GM23338 (cell line): ENCODE measurements around the gene KRT24. TPM values are rescaled to one million over a fixed set of nuclear protein-coding genes. Genes with fewer than 3 reads are reported as not detected.

Experiments
- ATAC-seq: fragments of 200-7000 bp; cut with Tn5 transposase; 3 replicates; pipeline ENCODE4 v1.9.1; 2020
- DNase-seq: peaks from one replicate; pipeline ENCODE4 v3.0.0-alpha.2; 2015; ENCODE audit warnings: low spot score
- H2AFZ ChIP-seq: fragments of 200-600 bp; sonication (generic); 2 replicates; pipeline ENCODE4 v1.8.0; 2016; ENCODE audit warnings: antibody characterized with exemption, mild to moderate bottlenecking, moderate library complexity
- H3F3A ChIP-seq: fragments of 200-600 bp; sonication (generic); replicated peaks from 2 replicates; pipeline ENCODE4 v1.8.0; 2017; ENCODE audit warnings: antibody characterized with exemption, mixed run types, low read depth
- H3K27ac ChIP-seq: fragments of 200-600 bp; sonication (generic); 2 replicates; pipeline ENCODE4 v1.6.1; 2016; ENCODE audit warnings: low read depth
- H3K27me3 ChIP-seq: fragments of 200-600 bp; sonication (generic); 2 replicates; pipeline ENCODE4 v1.8.0; 2016; ENCODE audit warnings: mild to moderate bottlenecking, mixed run types, moderate library complexity; ENCODE audit not compliant: insufficient read depth
- H3K36me3 ChIP-seq: fragments of 200-600 bp; sonication (generic); 2 replicates; pipeline ENCODE4 v1.8.0; 2016; ENCODE audit warnings: mild to moderate bottlenecking; ENCODE audit not compliant: insufficient read depth
- H3K4me1 ChIP-seq: fragments of 200-600 bp; sonication (generic); 2 replicates; pipeline ENCODE4 v1.8.0; 2016; ENCODE audit warnings: mild to moderate bottlenecking, moderate library complexity; ENCODE audit not compliant: insufficient read depth
- H3K4me2 ChIP-seq: fragments of 200-600 bp; sonication (generic); 2 replicates; pipeline ENCODE4 v1.7.1; 2017; ENCODE audit warnings: mixed run types
- H3K4me3 ChIP-seq: fragments of 200-600 bp; sonication (generic); 2 replicates; pipeline ENCODE4 v1.6.1; 2016; ENCODE audit warnings: mixed run types
- H3K79me2 ChIP-seq: fragments of 200-600 bp; sonication (generic); replicated peaks from 2 replicates; pipeline ENCODE4 v1.8.0; 2017; ENCODE audit warnings: mild to moderate bottlenecking; ENCODE audit not compliant: insufficient read depth
- H3K9me2 ChIP-seq: fragments of 200-600 bp; sonication (generic); 2 replicates; pipeline ENCODE4 v1.8.0; 2017; ENCODE audit not compliant: insufficient read depth
- H4K20me1 ChIP-seq: fragments of 200-600 bp; sonication (generic); replicated peaks from 2 replicates; pipeline ENCODE4 v1.8.0; 2017; ENCODE audit warnings: mild to moderate bottlenecking; ENCODE audit not compliant: insufficient read depth
- H3K27ac Mint-ChIP-seq: 2 replicates; pipeline ENCODE4 v1.8.0; 2020; ENCODE audit warnings: inconsistent platforms, mild to moderate bottlenecking, moderate library complexity, mixed read lengths
- H3K27me3 Mint-ChIP-seq: 3 replicates; pipeline ENCODE4 v1.8.0; 2022; ENCODE audit warnings: low read depth, mild to moderate bottlenecking, moderate library complexity, mixed read lengths, inconsistent platforms; ENCODE audit not compliant: insufficient read depth, poor library complexity
- H3K36me3 Mint-ChIP-seq: 3 replicates; pipeline ENCODE4 v1.8.0; 2021; ENCODE audit warnings: low read depth, mild to moderate bottlenecking, inconsistent platforms, moderate library complexity, mixed read lengths
- H3K4me1 Mint-ChIP-seq: 3 replicates; pipeline ENCODE4 v1.8.0; 2020; ENCODE audit warnings: mild to moderate bottlenecking, inconsistent platforms, mixed read lengths
- H3K4me3 Mint-ChIP-seq: 3 replicates; pipeline ENCODE4 v1.8.0; 2021; ENCODE audit warnings: moderate library complexity, mild to moderate bottlenecking, inconsistent platforms, mixed read lengths
- H3K9me3 Mint-ChIP-seq: 3 replicates; pipeline ENCODE4 v1.8.0; 2020; ENCODE audit warnings: moderate library complexity, mild to moderate bottlenecking, inconsistent platforms, mixed read lengths
- CREB1 ChIP-seq: fragments of 250-450 bp; sonication (Bioruptor Pico); IDR thresholded peaks from 2 replicates; pipeline ENCODE4 v1.5.0; 2020; ENCODE audit warnings: low read depth, mild to moderate bottlenecking, moderate library complexity
- EZH2phosphoT487 ChIP-seq: fragments of 200-600 bp; sonication (generic); IDR thresholded peaks from one replicate; pipeline ENCODE4 v1.8.1; 2018; ENCODE audit warnings: antibody characterized with exemption; ENCODE audit not compliant: unreplicated experiment
- NANOG ChIP-seq: IDR thresholded peaks from 2 replicates; pipeline ENCODE4 v1.6.1; 2016; ENCODE audit warnings: antibody characterized with exemption, borderline replicate concordance
- POLR2AphosphoS5 ChIP-seq: IDR thresholded peaks from 2 replicates; pipeline ENCODE4 v1.6.1; 2016; ENCODE audit warnings: antibody characterized with exemption, low read depth
- REST ChIP-seq: IDR thresholded peaks from one replicate; pipeline ENCODE4 v1.6.1; 2018; ENCODE audit warnings: antibody characterized with exemption; ENCODE audit not compliant: unreplicated experiment
- STAT1 ChIP-seq: IDR thresholded peaks from one replicate; pipeline ENCODE4 v1.6.1; 2016; ENCODE audit warnings: antibody characterized with exemption; ENCODE audit not compliant: unreplicated experiment
- ZNF114 ChIP-seq: fragments of 250-450 bp; sonication (Bioruptor Pico); IDR thresholded peaks from 2 replicates; pipeline ENCODE4 v1.5.0; 2020; ENCODE audit warnings: mild to moderate bottlenecking, moderate library complexity
- ZNF462 ChIP-seq: fragments of 250-450 bp; sonication (Bioruptor Pico); IDR thresholded peaks from 2 replicates; pipeline ENCODE4 v1.5.0; 2020; ENCODE audit warnings: mild to moderate bottlenecking, moderate library complexity
- polyA plus RNA-seq: library from polyadenylated mRNA; unstranded; fragments of >200 nt; fragmentation: Nextera tagmentation; extraction: Ambion mirVana; gene quantifications from 2 replicates; pipeline ENCODE4 v1.2.1, GENCODE V29; 2016
- total RNA-seq: library from RNA; depleted of rRNA; stranded (reverse); fragments of >200 nt; shearing (Covaris generic); gene quantifications from 2 replicates; pipeline ENCODE4 v1.2.3, GENCODE V29; 2014

Gene KRT24
- total and polyA plus RNA-seq, 2 experiments from 2014 or later = not detected

DNA sequence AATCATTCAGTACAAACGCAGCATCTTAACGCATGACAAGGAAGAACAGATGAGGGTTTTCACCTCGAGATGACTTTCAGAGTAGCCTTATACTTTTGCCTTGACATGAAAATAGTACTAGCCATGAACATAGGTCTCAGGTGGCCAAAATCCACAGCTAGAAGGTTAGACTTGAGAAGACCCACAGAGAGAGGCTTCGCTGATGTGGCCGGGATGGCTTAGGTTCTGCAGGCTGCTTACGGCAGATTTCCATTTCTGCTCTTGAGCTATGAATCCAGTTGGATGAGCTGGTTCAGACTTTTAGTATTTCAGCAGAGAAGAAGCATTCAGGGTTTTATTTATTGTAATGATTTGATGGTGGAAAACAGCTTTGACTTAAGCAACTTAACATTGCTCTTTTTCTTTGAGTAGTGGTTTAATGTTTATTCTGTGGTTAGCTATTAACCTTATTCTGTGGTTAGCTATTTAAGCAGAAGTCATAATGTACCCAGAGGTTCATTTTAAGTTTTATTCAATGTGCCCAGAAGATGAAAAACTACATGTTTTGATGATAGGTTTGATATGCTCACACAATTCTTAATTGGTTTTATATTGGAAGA is 7.6 kb downstream of the KRT24 start:
- Mint-ChIP-seq H3K4me1 (peaks cover 4% of the 10 kb centered on the region; the same call in 1 of the 3 replicates), H3K4me3 (no peak overlapping the region), H3K36me3 (no peaks in the 10 kb centered on the region), H3K9me3 (no peaks in the 10 kb centered on the region), H3K27ac (no peak overlapping the region), H3K27me3 (peaks cover 2% of the 10 kb centered on the region)
- no peak for DNase-seq
- TF ChIP-seq CREB1 (no peak), EZH2phosphoT487 (no peak), STAT1 (no peak), NANOG (no peak), POLR2AphosphoS5 (no peak), ZNF462 (CRISPR knock-in tag) (no peak), ZNF114 (CRISPR knock-in tag) (no peak), REST (no peak)
- H3K27me3 ChIP-seq = no peaks in the 10 kb centered on the region
- no peak overlapping the region for H3K27ac ChIP-seq
- no peaks in the 10 kb centered on the region for H3F3A ChIP-seq
- H3K9me2 ChIP-seq = no peaks in the 10 kb centered on the region
- no peak overlapping the region for H3K4me3 ChIP-seq
- H3K4me2 ChIP-seq = no peak overlapping the region
- H2AFZ ChIP-seq = peak overlapping the region; percentile 30; the same call in 1 of the 2 replicates
- H4K20me1 ChIP-seq = no peaks in the 10 kb centered on the region
- ATAC-seq = no peak
- no peaks in the 10 kb centered on the region for H3K4me1 ChIP-seq
- H3K79me2 ChIP-seq = no peaks in the 10 kb centered on the region
- no peaks in the 10 kb centered on the region for H3K36me3 ChIP-seq
